Ovary (tissue), 9 donors: ENCODE data around the gene OR52K1. TPM values are rescaled to one million over a fixed set of nuclear protein-coding genes. Genes with fewer than 3 reads are reported as not detected.

Source experiments
- DNase-seq, 5 donors: peaks; one replicate each; pipeline ENCODE4 v3.0.0-alpha.2; 2019 to 2020
- H3K27ac ChIP-seq, 2 donors: fragments of 200-600 bp; one replicate each; pipeline versions ENCODE4 v1.5.1 to v1.8.0; 2019 to 2022
- H3K27me3 ChIP-seq: fragments of 200-600 bp; one replicate; pipeline ENCODE4 v1.8.0; 2022
- H3K36me3 ChIP-seq: fragments of 200-600 bp; sonication (generic); one replicate; pipeline ENCODE4 v1.5.1; 2019
- H3K4me1 ChIP-seq: one replicate; pipeline ENCODE4 v1.8.1; 2013; ENCODE audit warnings: mild to moderate bottlenecking, moderate library complexity; ENCODE audit not compliant: insufficient read depth
- H3K4me3 ChIP-seq: fragments of 200-600 bp; sonication (generic); one replicate; pipeline ENCODE4 v1.5.1; 2017
- H3K9me3 ChIP-seq, 2 donors: fragments of 200-600 bp in 1 of 2; sonication (generic) in 1 of 2; one replicate each; pipeline versions ENCODE4 v1.5.1 to v1.8.1; 2013 to 2019; ENCODE audit warnings: mild to moderate bottlenecking in 1 of 2, moderate library complexity in 1 of 2
- CTCF ChIP-seq, 3 donors: fragments of 450-650 bp in 2 of 3; fragments of 200-600 bp in 1 of 3; IDR thresholded peaks; one replicate each; pipeline versions ENCODE4 v1.5.1 to v1.8.0; 2016 to 2022; ENCODE audit warnings: antibody characterized with exemption in 3 of 3, mild to moderate bottlenecking in 1 of 3
- EP300 ChIP-seq: sonication (generic); formaldehyde crosslinking; IDR thresholded peaks from one replicate; pipeline ENCODE4 v1.6.1; 2017; ENCODE audit warnings: antibody characterized with exemption
- POLR2A ChIP-seq: fragments of 450-650 bp; IDR thresholded peaks from one replicate; pipeline ENCODE4 v1.6.1; 2017; ENCODE audit warnings: antibody characterized with exemption, mild to moderate bottlenecking, moderate library complexity
- WGBS, 3 donors: extraction: QIAGEN DNeasy Blood & Tissue Kit in 1 of 3; methylation state at CpG; one replicate each; pipeline versions ENCODE4 v1.1.5 to v1.1.7; 2013 to 2017; 5-methylcytosine and 5-hydroxymethylcytosine counted together
- intact Hi-C, 4 donors: fragments of 100-400 bp; cut with DNase I; formaldehyde crosslinking; loops; one replicate each; pipeline versions ENCODE4 v1.11.0 to v1.15.1; 2022 to 2023
- polyA plus RNA-seq, 2 donors: library from polyadenylated mRNA; stranded (reverse); fragments of 200-250 nt in 1 of 2; fragments of 350-450 nt in 1 of 2; fragmentation: Illumina TruSeq in 1 of 2; extraction: RNeasy Lipid Tissue Mini Kit (QIAGEN cat#74804) in 1 of 2; gene quantifications; one replicate each; pipeline ENCODE4 v1.2.3, GENCODE V29; 2013 to 2014
- total RNA-seq, 7 donors: library from RNA; depleted of rRNA in 2 of 7; stranded (reverse); fragments of >200 nt in 2 of 7; fragmentation: NEBNext Ultra II Directional in 3 of 7; extraction: Animal tissue kit (Norgen Biotek cat#: 25700) in 3 of 7; gene quantifications; one replicate each; pipeline versions ENCODE4 v1.1.0 to v1.2.4, GENCODE V29; 2016 to 2023
- donor health status: DM: no; HTN: no; CAD: no; lungs with moderate emphysema.
- donor health status: DM: no; HTN: no; CAD: no.
- donor health status: Bipolar disorder and iron deficiency.
- donor health status: DM: yes; HTN: yes; CAD: no.
- donor health status: DM: no; HTN: no; CAD: no.
- donor health status: DM: yes; HTN: yes; CAD: no.

OR52K1 gene
- total and polyA plus RNA-seq, 9 donors = 0.05 to 0.37 (median 0.29) TPM; not detected in 1

GRCh38 chr11:4465407-4465806, 17.0 kb upstream of the OR52K1 start:
- Histone ChIP-seq H3K36me3 (no peaks in the 10 kb centered on the region), H3K27ac (no peak overlapping the region), H3K27me3 (no peaks in the 10 kb centered on the region), H3K4me1 (peaks cover 6% of the 10 kb centered on the region), H3K9me3 (no peaks in the 10 kb centered on the region), H3K4me3 (no peak overlapping the region)
- WGBS, 3 donors = 50 to 94% (median 90%) methylated on average over 1 of the region's 1 CpG
- TF ChIP-seq EP300 = no peak
- TF ChIP-seq CTCF (IDR thresholded peaks at IDR 0.05) = no peak
- no peak for TF ChIP-seq POLR2A
- no peak for DNase-seq
- intact Hi-C loops = no loop called here

GRCh38 chr11:4466131-4466870, 16.1 kb upstream of the OR52K1 start:
- Histone ChIP-seq H3K9me3 (no peaks in the 10 kb centered on the region), H3K36me3 (no peaks in the 10 kb centered on the region), H3K27ac (no peak overlapping the region), H3K4me3 (no peak overlapping the region), H3K27me3 (no peaks in the 10 kb centered on the region), H3K4me1 (peaks cover 1% of the 10 kb centered on the region)
- intact Hi-C loops = no loop called here
- no peak for TF ChIP-seq EP300
- TF ChIP-seq CTCF (IDR thresholded peaks at IDR 0.05) = no peak
- no peak for TF ChIP-seq POLR2A
- 49 to 57% (median 55%) methylated on average over 5 of the region's 5 CpGs for WGBS, 3 donors
- DNase-seq = no peak

GRCh38 chr11:4466871-4467442, 15.5 kb upstream of the OR52K1 start:
- H3K9me3 ChIP-seq = no peaks in the 10 kb centered on the region
- DNase-seq = no peak
- no peaks in the 10 kb centered on the region for H3K27me3 ChIP-seq
- intact Hi-C loops = no loop called here
- TF ChIP-seq EP300 = no peak
- no peak for TF ChIP-seq POLR2A
- TF ChIP-seq CTCF (IDR thresholded peaks at IDR 0.05) = no peak
- H3K27ac ChIP-seq = no peak overlapping the region
- no peaks in the 10 kb centered on the region for H3K36me3 ChIP-seq
- no peaks in the 10 kb centered on the region for H3K4me1 ChIP-seq
- H3K4me3 ChIP-seq = no peak overlapping the region

- Histone ChIP-seq H3K27ac (no peak overlapping the region), H3K27me3 (no peaks in the 10 kb centered on the region), H3K9me3 (no peaks in the 10 kb centered on the region), H3K4me3 (no peak overlapping the region), H3K4me1 (no peaks in the 10 kb centered on the region), H3K36me3 (no peaks in the 10 kb centered on the region)
- intact Hi-C loops = no loop called here
- DNase-seq = no peak
- no peak for TF ChIP-seq EP300
- no peak for TF ChIP-seq CTCF (IDR thresholded peaks at IDR 0.05)
- TF ChIP-seq POLR2A = no peak
- WGBS, 3 donors = 67 to 81% (median 76%) methylated on average over 3 of the region's 3 CpGs
Observed at GRCh38 chr11:4467811-4468606, 14.4 kb upstream of the OR52K1 start.
